H1 (cell line): ENCODE data around the gene RPTOR. TPM values are rescaled to one million over a fixed set of nuclear protein-coding genes. Genes with fewer than 3 reads are reported as not detected.

Experiments used
- ATF2 ChIP-seq: IDR thresholded peaks from 2 replicates; pipeline ENCODE4 v1.6.1; 2012; ENCODE audit warnings: low read length, inconsistent platforms
- KDM1A ChIP-seq: fragments of 200-600, 300-600 bp; sonication (generic); IDR thresholded peaks from 2 replicates; pipeline ENCODE4 v1.7.1; 2016; ENCODE audit warnings: mild to moderate bottlenecking, low read length, borderline replicate concordance
- RBBP5 ChIP-seq: IDR thresholded peaks from 2 replicates; pipeline ENCODE4 v1.7.1; 2012; ENCODE audit warnings: low read depth, mild to moderate bottlenecking, inconsistent platforms, low read length, moderate library complexity, borderline replicate concordance
- SP2 ChIP-seq: IDR thresholded peaks from 2 replicates; pipeline ENCODE4 v1.6.1; 2012; ENCODE audit warnings: mild to moderate bottlenecking, low read length, inconsistent platforms
- polyA plus RNA-seq, 7 experiments: library from polyadenylated mRNA; depleted of rRNA in 3 of 7; stranded (reverse) in 5 of 7; unstranded in 2 of 7; fragments of >200 nt in 5 of 7; fragments of 200-250 nt in 2 of 7; gene quantifications; 1 replicate in 5 of 7; 2 replicates in 1 of 7; 4 replicates in 1 of 7; pipeline versions ENCODE4 v1.2.1 to v1.2.3, GENCODE V29; 2011 to 2013; ENCODE audit warnings: missing spikeins in 2 of 7, mixed read lengths in 2 of 7
- total RNA-seq: library from RNA; stranded (reverse); fragmentation: NEBNext Ultra II Directional; extraction: Animal tissue kit (Norgen Biotek cat#: 25700); gene quantifications from 2 replicates; pipeline ENCODE4 v1.2.1, GENCODE V29; 2021
- TF ChIP-seq, protein P1 (sequence below): fragments of 300-600 bp; sonication (generic); IDR thresholded peaks from 2 replicates; pipeline ENCODE4 v1.7.1; 2012; ENCODE audit warnings: low read length, moderate library complexity, mild to moderate bottlenecking, inconsistent platforms; ENCODE audit not compliant: insufficient replicate concordance

RPTOR gene
- total and polyA plus RNA-seq, 2 of the 8 experiments (the other 6 are each of a cell fraction or from before 2014, with no cell fraction given), result 6.9 to 28.7 TPM

DNA sequence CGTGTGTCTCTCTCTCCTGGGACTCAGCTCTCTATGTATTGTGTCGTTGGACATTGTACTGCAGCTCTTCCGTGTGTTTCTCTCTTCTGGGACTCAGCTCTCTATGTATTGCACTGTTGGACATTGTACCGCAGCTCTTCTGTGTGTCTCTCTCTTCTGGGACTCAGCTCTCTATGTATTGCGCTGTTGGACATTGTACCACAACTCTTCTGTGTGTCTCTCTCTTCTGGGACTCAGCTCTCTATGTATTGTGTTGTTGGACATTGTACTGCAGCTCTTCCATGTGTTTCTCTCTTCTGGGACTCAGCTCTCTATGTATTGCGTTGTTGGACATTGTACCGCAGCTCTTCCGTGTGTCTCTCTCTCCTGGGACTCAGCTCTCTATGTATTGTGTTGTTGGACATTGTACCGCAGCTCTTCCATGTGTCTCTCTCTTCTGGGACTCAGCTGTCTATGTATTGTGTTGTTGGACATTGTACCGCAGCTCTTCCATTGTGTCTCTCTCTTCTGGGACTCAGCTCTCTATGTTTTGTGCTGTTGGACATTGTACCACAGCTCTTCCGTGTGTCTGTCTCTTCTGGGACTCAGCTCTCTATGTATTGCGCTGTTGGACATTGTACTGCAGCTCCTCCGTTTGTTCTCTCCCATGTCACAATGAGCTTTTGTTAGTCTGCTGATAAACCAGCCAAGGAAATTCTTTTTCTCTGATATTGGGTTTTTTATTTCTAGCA, 84.8 kb downstream of the RPTOR start (continued):
- TF ChIP-seq, protein P1, sequence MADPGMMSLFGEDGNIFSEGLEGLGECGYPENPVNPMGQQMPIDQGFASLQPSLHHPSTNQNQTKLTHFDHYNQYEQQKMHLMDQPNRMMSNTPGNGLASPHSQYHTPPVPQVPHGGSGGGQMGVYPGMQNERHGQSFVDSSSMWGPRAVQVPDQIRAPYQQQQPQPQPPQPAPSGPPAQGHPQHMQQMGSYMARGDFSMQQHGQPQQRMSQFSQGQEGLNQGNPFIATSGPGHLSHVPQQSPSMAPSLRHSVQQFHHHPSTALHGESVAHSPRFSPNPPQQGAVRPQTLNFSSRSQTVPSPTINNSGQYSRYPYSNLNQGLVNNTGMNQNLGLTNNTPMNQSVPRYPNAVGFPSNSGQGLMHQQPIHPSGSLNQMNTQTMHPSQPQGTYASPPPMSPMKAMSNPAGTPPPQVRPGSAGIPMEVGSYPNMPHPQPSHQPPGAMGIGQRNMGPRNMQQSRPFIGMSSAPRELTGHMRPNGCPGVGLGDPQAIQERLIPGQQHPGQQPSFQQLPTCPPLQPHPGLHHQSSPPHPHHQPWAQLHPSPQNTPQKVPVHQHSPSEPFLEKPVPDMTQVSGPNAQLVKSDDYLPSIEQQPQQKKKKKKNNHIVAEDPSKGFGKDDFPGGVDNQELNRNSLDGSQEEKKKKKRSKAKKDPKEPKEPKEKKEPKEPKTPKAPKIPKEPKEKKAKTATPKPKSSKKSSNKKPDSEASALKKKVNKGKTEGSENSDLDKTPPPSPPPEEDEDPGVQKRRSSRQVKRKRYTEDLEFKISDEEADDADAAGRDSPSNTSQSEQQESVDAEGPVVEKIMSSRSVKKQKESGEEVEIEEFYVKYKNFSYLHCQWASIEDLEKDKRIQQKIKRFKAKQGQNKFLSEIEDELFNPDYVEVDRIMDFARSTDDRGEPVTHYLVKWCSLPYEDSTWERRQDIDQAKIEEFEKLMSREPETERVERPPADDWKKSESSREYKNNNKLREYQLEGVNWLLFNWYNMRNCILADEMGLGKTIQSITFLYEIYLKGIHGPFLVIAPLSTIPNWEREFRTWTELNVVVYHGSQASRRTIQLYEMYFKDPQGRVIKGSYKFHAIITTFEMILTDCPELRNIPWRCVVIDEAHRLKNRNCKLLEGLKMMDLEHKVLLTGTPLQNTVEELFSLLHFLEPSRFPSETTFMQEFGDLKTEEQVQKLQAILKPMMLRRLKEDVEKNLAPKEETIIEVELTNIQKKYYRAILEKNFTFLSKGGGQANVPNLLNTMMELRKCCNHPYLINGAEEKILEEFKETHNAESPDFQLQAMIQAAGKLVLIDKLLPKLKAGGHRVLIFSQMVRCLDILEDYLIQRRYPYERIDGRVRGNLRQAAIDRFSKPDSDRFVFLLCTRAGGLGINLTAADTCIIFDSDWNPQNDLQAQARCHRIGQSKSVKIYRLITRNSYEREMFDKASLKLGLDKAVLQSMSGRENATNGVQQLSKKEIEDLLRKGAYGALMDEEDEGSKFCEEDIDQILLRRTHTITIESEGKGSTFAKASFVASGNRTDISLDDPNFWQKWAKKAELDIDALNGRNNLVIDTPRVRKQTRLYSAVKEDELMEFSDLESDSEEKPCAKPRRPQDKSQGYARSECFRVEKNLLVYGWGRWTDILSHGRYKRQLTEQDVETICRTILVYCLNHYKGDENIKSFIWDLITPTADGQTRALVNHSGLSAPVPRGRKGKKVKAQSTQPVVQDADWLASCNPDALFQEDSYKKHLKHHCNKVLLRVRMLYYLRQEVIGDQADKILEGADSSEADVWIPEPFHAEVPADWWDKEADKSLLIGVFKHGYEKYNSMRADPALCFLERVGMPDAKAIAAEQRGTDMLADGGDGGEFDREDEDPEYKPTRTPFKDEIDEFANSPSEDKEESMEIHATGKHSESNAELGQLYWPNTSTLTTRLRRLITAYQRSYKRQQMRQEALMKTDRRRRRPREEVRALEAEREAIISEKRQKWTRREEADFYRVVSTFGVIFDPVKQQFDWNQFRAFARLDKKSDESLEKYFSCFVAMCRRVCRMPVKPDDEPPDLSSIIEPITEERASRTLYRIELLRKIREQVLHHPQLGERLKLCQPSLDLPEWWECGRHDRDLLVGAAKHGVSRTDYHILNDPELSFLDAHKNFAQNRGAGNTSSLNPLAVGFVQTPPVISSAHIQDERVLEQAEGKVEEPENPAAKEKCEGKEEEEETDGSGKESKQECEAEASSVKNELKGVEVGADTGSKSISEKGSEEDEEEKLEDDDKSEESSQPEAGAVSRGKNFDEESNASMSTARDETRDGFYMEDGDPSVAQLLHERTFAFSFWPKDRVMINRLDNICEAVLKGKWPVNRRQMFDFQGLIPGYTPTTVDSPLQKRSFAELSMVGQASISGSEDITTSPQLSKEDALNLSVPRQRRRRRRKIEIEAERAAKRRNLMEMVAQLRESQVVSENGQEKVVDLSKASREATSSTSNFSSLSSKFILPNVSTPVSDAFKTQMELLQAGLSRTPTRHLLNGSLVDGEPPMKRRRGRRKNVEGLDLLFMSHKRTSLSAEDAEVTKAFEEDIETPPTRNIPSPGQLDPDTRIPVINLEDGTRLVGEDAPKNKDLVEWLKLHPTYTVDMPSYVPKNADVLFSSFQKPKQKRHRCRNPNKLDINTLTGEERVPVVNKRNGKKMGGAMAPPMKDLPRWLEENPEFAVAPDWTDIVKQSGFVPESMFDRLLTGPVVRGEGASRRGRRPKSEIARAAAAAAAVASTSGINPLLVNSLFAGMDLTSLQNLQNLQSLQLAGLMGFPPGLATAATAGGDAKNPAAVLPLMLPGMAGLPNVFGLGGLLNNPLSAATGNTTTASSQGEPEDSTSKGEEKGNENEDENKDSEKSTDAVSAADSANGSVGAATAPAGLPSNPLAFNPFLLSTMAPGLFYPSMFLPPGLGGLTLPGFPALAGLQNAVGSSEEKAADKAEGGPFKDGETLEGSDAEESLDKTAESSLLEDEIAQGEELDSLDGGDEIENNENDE, result no peak
- TF ChIP-seq KDM1A (no peak), ATF2 (no peak), SP2 (no peak), RBBP5 (no peak)
- TF ChIP-seq, all 59 proteins: peak for 0
